ENCODE results near the gene ANP32E.
"Not testable (repeated sequence)": the region's sequence is repeated elsewhere in the genome, so short reads cannot be mapped to it uniquely, and the experiment has no call there.

The ANP32E gene

GRCh38 chr1:150233359-150234308 is 2.3 kb downstream of the ANP32E start:
- Histone ChIP-seq H3K4me3 (ENCODE audit: low read length) (no peak overlapping the region; the same call in 1 of the 2 replicates), H3K9me3 (ENCODE audit: control insufficient read depth, insufficient read depth, low read length) (no peaks in the 10 kb centered on the region), H3K27me3 (ENCODE audit: control insufficient read depth, insufficient read depth, low read length) (no peaks in the 10 kb centered on the region), H3K27ac (ENCODE audit: low read length) (no peak overlapping the region), H3K4me1 (ENCODE audit: control insufficient read depth, insufficient read depth, low read length) (no peaks in the 10 kb centered on the region), H3K36me3 (ENCODE audit: control insufficient read depth, insufficient read depth, low read length) (peaks cover 2% of the 10 kb centered on the region; the same call in 1 of the 2 replicates)
- WGBS (ENCODE audit: insufficient coverage, insufficient read length) = no CpG with 5 or more reads among the region's 15 CpGs
- DNase-seq (ENCODE audit: low read depth, low spot score) = no peak

- no CpG with 5 or more reads among the region's 10 CpGs for WGBS (ENCODE audit: insufficient coverage, insufficient read length)
- H3K4me1 ChIP-seq (ENCODE audit: control insufficient read depth, insufficient read depth, low read length); H3K27ac ChIP-seq (ENCODE audit: low read length); H3K27me3 ChIP-seq (ENCODE audit: control insufficient read depth, insufficient read depth, low read length); H3K9me3 ChIP-seq (ENCODE audit: control insufficient read depth, insufficient read depth, low read length); DNase-seq (ENCODE audit: low read depth, low spot score); H3K4me3 ChIP-seq (ENCODE audit: low read length); H3K36me3 ChIP-seq (ENCODE audit: control insufficient read depth, insufficient read depth, low read length): not testable (repeated sequence)
Measured at GRCh38 chr1:150232921-150233320, 3.0 kb downstream of the ANP32E start.

- H3K4me1 ChIP-seq (ENCODE audit: control insufficient read depth, insufficient read depth, low read length); H3K27me3 ChIP-seq (ENCODE audit: control insufficient read depth, insufficient read depth, low read length); H3K27ac ChIP-seq (ENCODE audit: low read length); H3K9me3 ChIP-seq (ENCODE audit: control insufficient read depth, insufficient read depth, low read length); H3K4me3 ChIP-seq (ENCODE audit: low read length); DNase-seq (ENCODE audit: low read depth, low spot score): not testable (repeated sequence)
- peaks cover 15% of the 10 kb centered on the region; the same call in 1 of the 2 replicates for H3K36me3 ChIP-seq (ENCODE audit: control insufficient read depth, insufficient read depth, low read length)
- no CpG with 5 or more reads among the region's 10 CpGs for WGBS (ENCODE audit: insufficient coverage, insufficient read length)
Measured at GRCh38 chr1:150228246-150228645, 7.7 kb downstream of the ANP32E start.

- H3K9me3 ChIP-seq (ENCODE audit: control insufficient read depth, insufficient read depth, low read length) = no peaks in the 10 kb centered on the region
- H3K4me3 ChIP-seq (ENCODE audit: low read length) = no peak overlapping the region
- no peak overlapping the region for H3K27ac ChIP-seq (ENCODE audit: low read length)
- H3K4me1 ChIP-seq (ENCODE audit: control insufficient read depth, insufficient read depth, low read length) = no peaks in the 10 kb centered on the region
- H3K36me3 ChIP-seq (ENCODE audit: control insufficient read depth, insufficient read depth, low read length) = peaks cover 15% of the 10 kb centered on the region; the same call in 1 of the 2 replicates
- no peak for DNase-seq (ENCODE audit: low read depth, low spot score)
- no peaks in the 10 kb centered on the region for H3K27me3 ChIP-seq (ENCODE audit: control insufficient read depth, insufficient read depth, low read length)
Measured at GRCh38 chr1:150227228-150227627, 8.7 kb downstream of the ANP32E start.

GRCh38 chr1:150226486-150226885 is 9.4 kb downstream of the ANP32E start:
- no peak for DNase-seq (ENCODE audit: low read depth, low spot score)
- Histone ChIP-seq H3K9me3 (ENCODE audit: control insufficient read depth, insufficient read depth, low read length) (no peaks in the 10 kb centered on the region), H3K27me3 (ENCODE audit: control insufficient read depth, insufficient read depth, low read length) (no peaks in the 10 kb centered on the region), H3K4me3 (ENCODE audit: low read length) (no peak overlapping the region), H3K27ac (ENCODE audit: low read length) (no peak overlapping the region), H3K36me3 (ENCODE audit: control insufficient read depth, insufficient read depth, low read length) (peaks cover 15% of the 10 kb centered on the region; the same call in 1 of the 2 replicates), H3K4me1 (ENCODE audit: control insufficient read depth, insufficient read depth, low read length) (no peaks in the 10 kb centered on the region)
- 100% methylated on average over 2 of the region's 2 CpGs for WGBS (ENCODE audit: insufficient coverage, insufficient read length)

- Histone ChIP-seq H3K4me1 (ENCODE audit: control insufficient read depth, insufficient read depth, low read length) (no peaks in the 10 kb centered on the region), H3K4me3 (ENCODE audit: low read length) (no peak overlapping the region), H3K9me3 (ENCODE audit: control insufficient read depth, insufficient read depth, low read length) (no peaks in the 10 kb centered on the region), H3K36me3 (ENCODE audit: control insufficient read depth, insufficient read depth, low read length) (peaks cover 15% of the 10 kb centered on the region; the same call in 1 of the 2 replicates), H3K27me3 (ENCODE audit: control insufficient read depth, insufficient read depth, low read length) (no peaks in the 10 kb centered on the region), H3K27ac (ENCODE audit: low read length) (no peak overlapping the region)
- no CpG with 5 or more reads among the region's 1 CpG for WGBS (ENCODE audit: insufficient coverage, insufficient read length)
- DNase-seq (ENCODE audit: low read depth, low spot score) = no peak
Measured at GRCh38 chr1:150225546-150225945, 10.4 kb downstream of the ANP32E start.

GRCh38 chr1:150224983-150225382 is 10.9 kb downstream of the ANP32E start:
- peaks cover 15% of the 10 kb centered on the region; the same call in 1 of the 2 replicates for H3K36me3 ChIP-seq (ENCODE audit: control insufficient read depth, insufficient read depth, low read length)
- H3K4me1 ChIP-seq (ENCODE audit: control insufficient read depth, insufficient read depth, low read length) = no peaks in the 10 kb centered on the region
- no peaks in the 10 kb centered on the region for H3K27me3 ChIP-seq (ENCODE audit: control insufficient read depth, insufficient read depth, low read length)
- no peak overlapping the region for H3K4me3 ChIP-seq (ENCODE audit: low read length)
- H3K27ac ChIP-seq (ENCODE audit: low read length) = no peak overlapping the region
- no peaks in the 10 kb centered on the region for H3K9me3 ChIP-seq (ENCODE audit: control insufficient read depth, insufficient read depth, low read length)
- WGBS (ENCODE audit: insufficient coverage, insufficient read length) = no CpG with 5 or more reads among the region's 1 CpG
- DNase-seq (ENCODE audit: low read depth, low spot score) = no peak

- Histone ChIP-seq H3K4me1 (ENCODE audit: control insufficient read depth, insufficient read depth, low read length) (no peaks in the 10 kb centered on the region), H3K36me3 (ENCODE audit: control insufficient read depth, insufficient read depth, low read length) (peaks cover 9% of the 10 kb centered on the region; the same call in 1 of the 2 replicates), H3K9me3 (ENCODE audit: control insufficient read depth, insufficient read depth, low read length) (no peaks in the 10 kb centered on the region), H3K4me3 (ENCODE audit: low read length) (no peak overlapping the region), H3K27me3 (ENCODE audit: control insufficient read depth, insufficient read depth, low read length) (no peaks in the 10 kb centered on the region), H3K27ac (ENCODE audit: low read length) (no peak overlapping the region)
- WGBS (ENCODE audit: insufficient coverage, insufficient read length) = no CpG with 5 or more reads among the region's 2 CpGs
- no peak for DNase-seq (ENCODE audit: low read depth, low spot score)
Measured at GRCh38 chr1:150221552-150221951, 14.4 kb downstream of the ANP32E start.

- not testable (repeated sequence) for H3K27me3 ChIP-seq (ENCODE audit: control insufficient read depth, insufficient read depth, low read length); DNase-seq (ENCODE audit: low read depth, low spot score); H3K27ac ChIP-seq (ENCODE audit: low read length); H3K36me3 ChIP-seq (ENCODE audit: control insufficient read depth, insufficient read depth, low read length); H3K9me3 ChIP-seq (ENCODE audit: control insufficient read depth, insufficient read depth, low read length); H3K4me1 ChIP-seq (ENCODE audit: control insufficient read depth, insufficient read depth, low read length); H3K4me3 ChIP-seq (ENCODE audit: low read length)
- WGBS (ENCODE audit: insufficient coverage, insufficient read length) = 100% methylated on average over 2 of the region's 6 CpGs
Measured at GRCh38 chr1:150215855-150216254, 20.1 kb downstream of the ANP32E start.

GRCh38 chr1:150214099-150214756 is 21.7 kb downstream of the ANP32E start:
- no CpG with 5 or more reads among the region's 18 CpGs for WGBS (ENCODE audit: insufficient coverage, insufficient read length)
- not testable (repeated sequence) for H3K9me3 ChIP-seq (ENCODE audit: control insufficient read depth, insufficient read depth, low read length); H3K4me3 ChIP-seq (ENCODE audit: low read length); H3K27me3 ChIP-seq (ENCODE audit: control insufficient read depth, insufficient read depth, low read length); H3K27ac ChIP-seq (ENCODE audit: low read length); DNase-seq (ENCODE audit: low read depth, low spot score); H3K36me3 ChIP-seq (ENCODE audit: control insufficient read depth, insufficient read depth, low read length); H3K4me1 ChIP-seq (ENCODE audit: control insufficient read depth, insufficient read depth, low read length)
